Smooth muscle cell (in vitro differentiated cells): ENCODE data around the gene KLK1. TPM values are rescaled to one million over a fixed set of nuclear protein-coding genes. Genes with fewer than 3 reads are reported as not detected.

Experiments
- DNase-seq: peaks from one replicate; lab custom pipeline; 2025; ENCODE audit not compliant: unreplicated experiment; lab: John Stamatoyannopoulos, UW
- H2AFZ ChIP-seq: fragments of 200-600 bp; sonication (generic); 2 replicates; pipeline ENCODE4 v1.6.0; 2016; ENCODE audit warnings: antibody characterized with exemption, low read depth, mild to moderate bottlenecking
- H3F3A ChIP-seq: fragments of 200-600 bp; sonication (generic); 2 replicates; pipeline ENCODE4 v1.6.0; 2017; ENCODE audit warnings: antibody characterized with exemption, low read depth
- H3K27ac ChIP-seq: fragments of 200-600 bp; sonication (generic); 2 replicates; pipeline ENCODE4 v1.5.1; 2016; ENCODE audit warnings: low read depth, mild to moderate bottlenecking
- H3K27me3 ChIP-seq: fragments of 200-600 bp; sonication (generic); 2 replicates; pipeline ENCODE4 v1.6.1; 2016; ENCODE audit warnings: low read depth, mild to moderate bottlenecking
- H3K36me3 ChIP-seq: fragments of 200-600 bp; sonication (generic); 2 replicates; pipeline ENCODE4 v1.5.1; 2016; ENCODE audit warnings: low read depth
- H3K4me1 ChIP-seq: fragments of 200-600 bp; sonication (generic); 2 replicates; pipeline ENCODE4 v1.5.1; 2016; ENCODE audit warnings: low read depth
- H3K4me2 ChIP-seq: fragments of 200-600 bp; sonication (generic); 2 replicates; pipeline ENCODE4 v1.6.0; 2016; ENCODE audit warnings: mild to moderate bottlenecking
- H3K4me3 ChIP-seq: fragments of 200-600 bp; sonication (generic); 2 replicates; pipeline ENCODE4 v1.5.1; 2016; ENCODE audit warnings: mild to moderate bottlenecking
- H3K79me2 ChIP-seq: fragments of 200-600 bp; sonication (generic); 2 replicates; pipeline ENCODE4 v1.6.0; 2016; ENCODE audit warnings: low read depth, mild to moderate bottlenecking
- H3K9ac ChIP-seq: fragments of 200-600 bp; sonication (generic); 2 replicates; pipeline ENCODE4 v1.6.0; 2016; ENCODE audit warnings: low read depth
- H3K9me3 ChIP-seq: fragments of 200-600 bp; sonication (generic); replicated peaks from 2 replicates; pipeline ENCODE4 v1.5.1; 2016; ENCODE audit warnings: low read depth
- H4K20me1 ChIP-seq: fragments of 200-600 bp; sonication (generic); 2 replicates; pipeline ENCODE4 v1.6.0; 2016; ENCODE audit warnings: low read depth
- CTCF ChIP-seq: fragments of 200-600 bp; sonication (generic); IDR thresholded peaks from 2 replicates; pipeline ENCODE4 v1.5.1; 2017; ENCODE audit warnings: borderline replicate concordance, mild to moderate bottlenecking, antibody characterized with exemption; ENCODE audit not compliant: insufficient read depth, poor library complexity, severe bottlenecking
- WGBS: methylation state at CpG from one replicate; pipeline ENCODE4 v1.1.7; 2016; ENCODE audit warnings: low lambda C conversion rate; 5-methylcytosine and 5-hydroxymethylcytosine counted together
- polyA plus RNA-seq: library from polyadenylated mRNA; unstranded; fragments of >200 nt; fragmentation: Nextera tagmentation; extraction: Ambion mirVana; gene quantifications from 2 replicates; pipeline ENCODE4 v1.2.1, GENCODE V29; 2016
- total RNA-seq: library from RNA; depleted of rRNA; stranded (reverse); fragments of >200 nt; gene quantifications from 2 replicates; pipeline ENCODE4 v1.2.3, GENCODE V29; 2014

The KLK1 gene
- total and polyA plus RNA-seq, 2 experiments from 2014 or later, result 0.85 TPM; not detected in 1

- H3F3A ChIP-seq, result no peaks in the 10 kb centered on the region
- no peaks in the 10 kb centered on the region for H3K36me3 ChIP-seq
- no peaks in the 10 kb centered on the region for H4K20me1 ChIP-seq
- H3K4me3 ChIP-seq, result no peak overlapping the region
- no peak for DNase-seq
- H3K79me2 ChIP-seq, result no peaks in the 10 kb centered on the region
- no peaks in the 10 kb centered on the region for H3K9me3 ChIP-seq
- 75% methylated on average over 15 of the region's 17 CpGs for WGBS
- no peaks in the 10 kb centered on the region for H3K27me3 ChIP-seq
- no peak overlapping the region for H3K27ac ChIP-seq
- no peaks in the 10 kb centered on the region for H3K4me1 ChIP-seq
- TF ChIP-seq CTCF, result no peak
- H3K4me2 ChIP-seq, result no peak overlapping the region
- H2AFZ ChIP-seq, result no peak overlapping the region
- H3K9ac ChIP-seq, result no peak overlapping the region
These were observed 6.9 kb upstream of the KLK1 start for GRCh38 chr19:50830266-50831025.

- Histone ChIP-seq H3K79me2 (no peaks in the 10 kb centered on the region), H3K9me3 (no peaks in the 10 kb centered on the region), H4K20me1 (no peaks in the 10 kb centered on the region), H3K9ac (no peak overlapping the region), H2AFZ (no peak overlapping the region), H3K4me3 (no peak overlapping the region), H3K27ac (no peak overlapping the region), H3K4me1 (no peaks in the 10 kb centered on the region), H3F3A (no peaks in the 10 kb centered on the region), H3K4me2 (no peak overlapping the region), H3K27me3 (no peaks in the 10 kb centered on the region), H3K36me3 (no peaks in the 10 kb centered on the region)
- WGBS, result 76% methylated on average over 5 of the region's 5 CpGs
- no peak for TF ChIP-seq CTCF
- no peak for DNase-seq
These were observed 6.2 kb upstream of the KLK1 start for GRCh38 chr19:50829801-50830200.

- H4K20me1 ChIP-seq, result no peaks in the 10 kb centered on the region
- no peak overlapping the region for H3K4me3 ChIP-seq
- no peaks in the 10 kb centered on the region for H3F3A ChIP-seq
- no peaks in the 10 kb centered on the region for H3K9me3 ChIP-seq
- H3K4me2 ChIP-seq, result no peak overlapping the region
- WGBS, result 89% methylated on average over 14 of the region's 14 CpGs
- no peaks in the 10 kb centered on the region for H3K79me2 ChIP-seq
- no peak overlapping the region for H2AFZ ChIP-seq
- peaks cover 5% of the 10 kb centered on the region for H3K27me3 ChIP-seq
- H3K9ac ChIP-seq, result no peak overlapping the region
- H3K36me3 ChIP-seq, result no peaks in the 10 kb centered on the region
- no peaks in the 10 kb centered on the region for H3K4me1 ChIP-seq
- TF ChIP-seq CTCF, result no peak
- DNase-seq, result no peak
- no peak overlapping the region for H3K27ac ChIP-seq
These were observed 3.9 kb upstream of the KLK1 start for GRCh38 chr19:50827476-50827875.

GRCh38 chr19:50826492-50827240, 3.1 kb upstream of the KLK1 start:
- H3K4me2 ChIP-seq, result no peak overlapping the region
- 93% methylated on average over 43 of the region's 43 CpGs for WGBS
- no peak overlapping the region for H3K27ac ChIP-seq
- H3K27me3 ChIP-seq, result peaks cover 12% of the 10 kb centered on the region
- no peaks in the 10 kb centered on the region for H3F3A ChIP-seq
- no peaks in the 10 kb centered on the region for H3K36me3 ChIP-seq
- DNase-seq, result no peak
- TF ChIP-seq CTCF, result no peak
- no peak overlapping the region for H3K9ac ChIP-seq
- H2AFZ ChIP-seq, result no peak overlapping the region
- H3K9me3 ChIP-seq, result no peaks in the 10 kb centered on the region
- no peaks in the 10 kb centered on the region for H3K79me2 ChIP-seq
- H4K20me1 ChIP-seq, result no peaks in the 10 kb centered on the region
- H3K4me1 ChIP-seq, result no peaks in the 10 kb centered on the region
- no peak overlapping the region for H3K4me3 ChIP-seq
